ENCODE data around the gene C20orf204. TPM values are rescaled to one million over a fixed set of nuclear protein-coding genes. Genes with fewer than 3 reads are reported as not detected.
A peak's percentile ranks its signal among the peaks of the same experiment; 100 is the strongest.

C20orf204 gene
- total RNA-seq, 1 experiment from 2014 or later = 3.4 TPM

DNA sequence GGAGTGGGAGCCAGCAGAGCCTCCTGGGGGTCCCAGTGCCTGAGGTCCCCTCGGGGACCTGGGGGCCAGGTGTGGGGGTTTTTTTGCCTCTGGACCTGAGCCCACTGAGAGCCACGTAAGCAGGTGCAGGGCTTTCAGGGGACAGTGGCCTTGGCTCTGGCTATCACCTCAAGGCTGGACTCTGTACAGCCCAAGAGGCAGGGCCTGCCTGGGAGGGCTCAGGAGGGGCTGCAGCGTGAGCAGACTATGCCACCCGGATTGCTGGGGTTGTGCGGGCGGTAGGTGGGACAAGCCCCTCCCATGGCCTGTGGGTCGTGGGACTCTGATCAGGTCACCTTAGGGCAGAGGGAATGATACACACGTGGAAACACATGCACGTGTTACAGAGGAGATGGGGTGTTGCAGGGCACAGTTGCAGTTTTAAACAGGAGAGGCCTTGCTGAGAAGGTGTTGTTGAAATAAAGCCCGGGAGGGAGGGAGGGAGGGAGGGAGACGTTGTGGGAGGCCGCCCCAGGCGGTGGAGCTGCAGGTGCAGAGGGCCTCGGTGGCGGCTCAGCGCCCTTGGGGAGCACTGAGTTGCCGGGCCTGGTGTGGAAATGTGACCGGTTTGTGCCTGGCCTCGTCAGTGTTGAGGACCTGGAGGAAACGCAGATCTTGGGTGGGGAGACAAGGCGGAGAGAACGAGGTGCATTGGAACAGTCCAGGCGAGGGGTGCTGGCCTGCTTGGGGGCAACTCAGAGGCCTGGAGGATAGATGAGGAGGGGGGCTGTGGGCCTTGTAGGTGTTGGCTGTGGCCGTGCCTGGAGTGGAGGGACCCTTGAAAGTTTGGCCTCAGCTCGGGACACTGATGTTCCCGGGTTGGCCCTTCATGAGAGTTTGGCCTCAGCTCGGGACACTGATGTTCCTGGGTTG, 29.3 kb downstream of the C20orf204 start:
- Histone ChIP-seq H3K36me3 (ENCODE audit: low read depth, low read length) (no peaks in the 10 kb centered on the region), H3K4me3 (ENCODE audit: low read length) (no peak overlapping the region), H3K9ac (ENCODE audit: low read length) (peak overlapping the region; percentile 26; the same call in 1 of the 2 replicates), H2AFZ (ENCODE audit: low read length) (no peak overlapping the region), H3K27me3 (ENCODE audit: low read length) (no peaks in the 10 kb centered on the region), H4K20me1 (ENCODE audit: low read length) (no peaks in the 10 kb centered on the region), H3K4me2 (ENCODE audit: low read length) (peak overlapping the region; percentile 95), H3K4me1 (ENCODE audit: insufficient read depth, low read length) (peaks cover 36% of the 10 kb centered on the region), H3K27ac (ENCODE audit: low read length) (peak overlapping the region; percentile 58), H3K9me2 (replicated peaks; ENCODE audit: low read length) (no peaks in the 10 kb centered on the region), H3K9me3 (ENCODE audit: low read length) (no peaks in the 10 kb centered on the region), H3K79me2 (ENCODE audit: low read length) (peaks cover 10% of the 10 kb centered on the region), H3F3A (ENCODE audit: low read length, unreplicated experiment) (no peaks in the 10 kb centered on the region)
- ChIA-PET CTCF (no interaction called here), POLR2A (ENCODE audit: unreplicated experiment) (no interaction called here)
- TF ChIP-seq EZH2phosphoT487 (IDR thresholded peaks at IDR 0.05; ENCODE audit: borderline replicate concordance, low read length) (no peak), EZH2 (IDR thresholded peaks at IDR 0.05; ENCODE audit: low read length, unreplicated experiment) (no peak)
- TF ChIP-seq, protein P1, sequence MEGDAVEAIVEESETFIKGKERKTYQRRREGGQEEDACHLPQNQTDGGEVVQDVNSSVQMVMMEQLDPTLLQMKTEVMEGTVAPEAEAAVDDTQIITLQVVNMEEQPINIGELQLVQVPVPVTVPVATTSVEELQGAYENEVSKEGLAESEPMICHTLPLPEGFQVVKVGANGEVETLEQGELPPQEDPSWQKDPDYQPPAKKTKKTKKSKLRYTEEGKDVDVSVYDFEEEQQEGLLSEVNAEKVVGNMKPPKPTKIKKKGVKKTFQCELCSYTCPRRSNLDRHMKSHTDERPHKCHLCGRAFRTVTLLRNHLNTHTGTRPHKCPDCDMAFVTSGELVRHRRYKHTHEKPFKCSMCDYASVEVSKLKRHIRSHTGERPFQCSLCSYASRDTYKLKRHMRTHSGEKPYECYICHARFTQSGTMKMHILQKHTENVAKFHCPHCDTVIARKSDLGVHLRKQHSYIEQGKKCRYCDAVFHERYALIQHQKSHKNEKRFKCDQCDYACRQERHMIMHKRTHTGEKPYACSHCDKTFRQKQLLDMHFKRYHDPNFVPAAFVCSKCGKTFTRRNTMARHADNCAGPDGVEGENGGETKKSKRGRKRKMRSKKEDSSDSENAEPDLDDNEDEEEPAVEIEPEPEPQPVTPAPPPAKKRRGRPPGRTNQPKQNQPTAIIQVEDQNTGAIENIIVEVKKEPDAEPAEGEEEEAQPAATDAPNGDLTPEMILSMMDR (conservative IDR thresholded peaks at IDR 0.05; ENCODE audit: low read depth, low read length) = no peak
- intact Hi-C loops (cut with micrococcal nuclease) = no loop called here
- ATAC-seq = no peak
- no peak for DNase-seq
- no TSS peak for BruUV-seq (replicated peaks)

DNA sequence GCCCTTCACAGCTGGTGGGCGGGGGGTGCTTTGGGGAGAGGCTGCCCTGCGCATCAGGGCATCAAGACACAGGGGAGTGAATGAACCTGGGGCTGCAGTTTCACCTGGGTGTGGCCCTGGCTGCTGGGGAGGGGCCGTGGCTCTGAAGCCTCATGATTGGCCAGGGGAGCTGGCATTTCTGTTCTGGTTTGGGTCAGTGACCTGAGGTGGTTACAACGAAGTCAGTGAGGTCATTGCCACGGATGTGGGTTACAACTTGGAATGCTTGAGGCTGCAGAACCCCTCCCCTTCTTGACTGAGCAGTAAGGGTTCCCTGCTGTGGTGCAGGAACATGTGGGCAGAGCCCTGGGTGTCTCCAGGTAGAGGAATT, 30.0 kb downstream of the C20orf204 start:
- intact Hi-C loops (cut with micrococcal nuclease) = no loop called here
- Histone ChIP-seq H3K36me3 (ENCODE audit: low read depth, low read length) (no peaks in the 10 kb centered on the region), H3K27me3 (ENCODE audit: low read length) (no peaks in the 10 kb centered on the region), H3K9me3 (ENCODE audit: low read length) (no peaks in the 10 kb centered on the region), H3K4me2 (ENCODE audit: low read length) (peak overlapping the region; percentile 37), H3K4me3 (ENCODE audit: low read length) (no peak overlapping the region), H2AFZ (ENCODE audit: low read length) (no peak overlapping the region), H3K4me1 (ENCODE audit: insufficient read depth, low read length) (peaks cover 36% of the 10 kb centered on the region), H3K79me2 (ENCODE audit: low read length) (peaks cover 10% of the 10 kb centered on the region), H3F3A (ENCODE audit: low read length, unreplicated experiment) (no peaks in the 10 kb centered on the region), H3K27ac (ENCODE audit: low read length) (peak overlapping the region; percentile 58), H3K9me2 (replicated peaks; ENCODE audit: low read length) (no peaks in the 10 kb centered on the region), H4K20me1 (ENCODE audit: low read length) (no peaks in the 10 kb centered on the region), H3K9ac (ENCODE audit: low read length) (peak overlapping the region; percentile 26; the same call in 1 of the 2 replicates)
- DNase-seq (peak; percentile 82), ATAC-seq (peak; percentile 5)
- BruUV-seq (replicated peaks) = no TSS peak
- TF ChIP-seq EZH2phosphoT487 (IDR thresholded peaks at IDR 0.05; ENCODE audit: borderline replicate concordance, low read length) (no peak), EZH2 (IDR thresholded peaks at IDR 0.05; ENCODE audit: low read length, unreplicated experiment) (no peak)
- TF ChIP-seq, protein P1 (conservative IDR thresholded peaks at IDR 0.05; ENCODE audit: low read depth, low read length) = no peak
- ChIA-PET CTCF (no interaction called here), POLR2A (ENCODE audit: unreplicated experiment) (no interaction called here)

DNA sequence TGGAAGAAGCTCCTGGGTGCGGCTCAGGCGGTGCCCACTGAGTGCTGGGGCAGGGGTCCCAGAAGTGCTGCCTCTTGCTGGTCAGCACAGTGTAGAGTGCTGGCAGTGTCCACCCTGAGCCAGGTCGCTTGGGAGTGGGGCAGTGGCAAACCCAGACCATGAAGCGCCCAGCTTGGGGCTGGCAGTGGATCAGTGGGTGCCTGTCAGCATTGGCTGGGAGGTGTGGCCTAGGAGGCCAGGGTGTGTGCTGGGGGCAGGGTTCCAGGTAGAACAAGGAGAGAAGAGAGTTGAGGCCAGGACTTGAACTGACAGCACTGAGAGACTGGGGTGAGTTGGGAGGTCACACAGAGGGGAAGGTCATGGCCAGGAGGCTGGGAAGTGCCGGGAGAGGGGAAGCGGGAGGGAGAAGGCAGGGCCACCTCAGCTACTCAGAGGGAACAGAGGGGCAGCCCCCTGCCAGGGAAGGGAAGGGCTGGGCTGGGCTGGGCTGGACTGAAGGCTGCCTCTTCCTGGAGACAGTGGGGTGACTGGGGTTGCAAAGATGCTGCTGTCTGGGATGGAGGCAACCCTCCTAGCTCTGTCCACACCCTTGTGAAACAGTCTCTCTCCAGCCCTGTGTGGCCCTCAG, 31.1 kb downstream of the C20orf204 start:
- no TSS peak for BruUV-seq (replicated peaks)
- intact Hi-C loops (cut with micrococcal nuclease) = no loop called here
- Histone ChIP-seq H3K4me2 (ENCODE audit: low read length) (no peak overlapping the region), H3K9me2 (replicated peaks; ENCODE audit: low read length) (no peaks in the 10 kb centered on the region), H3K79me2 (ENCODE audit: low read length) (peaks cover 10% of the 10 kb centered on the region), H3K9me3 (ENCODE audit: low read length) (no peaks in the 10 kb centered on the region), H3F3A (ENCODE audit: low read length, unreplicated experiment) (no peaks in the 10 kb centered on the region), H3K27me3 (ENCODE audit: low read length) (no peaks in the 10 kb centered on the region), H3K4me3 (ENCODE audit: low read length) (no peak overlapping the region), H3K4me1 (ENCODE audit: insufficient read depth, low read length) (peaks cover 36% of the 10 kb centered on the region), H2AFZ (ENCODE audit: low read length) (no peak overlapping the region), H3K9ac (ENCODE audit: low read length) (no peak overlapping the region), H3K27ac (ENCODE audit: low read length) (no peak overlapping the region), H4K20me1 (ENCODE audit: low read length) (no peaks in the 10 kb centered on the region), H3K36me3 (ENCODE audit: low read depth, low read length) (no peaks in the 10 kb centered on the region)
- DNase-seq (no peak), ATAC-seq (no peak)
- POLR2A ChIA-PET (ENCODE audit: unreplicated experiment) = no interaction called here
- CTCF ChIA-PET = no interaction called here
- TF ChIP-seq EZH2 (IDR thresholded peaks at IDR 0.05; ENCODE audit: low read length, unreplicated experiment) = no peak
- TF ChIP-seq EZH2phosphoT487 (IDR thresholded peaks at IDR 0.05; ENCODE audit: borderline replicate concordance, low read length) = no peak
- TF ChIP-seq, protein P1 (conservative IDR thresholded peaks at IDR 0.05; ENCODE audit: low read depth, low read length) = no peak

Measured in PC-3 (cell line).